Measurements from ENCODE around the gene TRIM34. TPM values are rescaled to one million over a fixed set of nuclear protein-coding genes. Genes with fewer than 3 reads are reported as not detected.
"Not testable (repeated sequence)": the region's sequence is repeated elsewhere in the genome, so short reads cannot be mapped to it uniquely, and the experiment has no call there.

The TRIM34 gene
- polyA plus RNA-seq, 1 donor: 11.7 TPM

- DNase-seq: no peak
Observed at GRCh38 chr11:5620651-5621521, 3.9 kb upstream of the TRIM34 start.

- no peak for DNase-seq
Observed at GRCh38 chr11:5621580-5621979, 3.2 kb upstream of the TRIM34 start.

- DNase-seq: no peak
Observed at GRCh38 chr11:5622802-5623201, 2.0 kb upstream of the TRIM34 start.

- no peak for DNase-seq
Observed at GRCh38 chr11:5625281-5625680, 480 bp downstream of the TRIM34 start.

GRCh38 chr11:5626196-5626595 lies 1.4 kb downstream of the TRIM34 start:
- DNase-seq: no peak

- DNase-seq: no peak
Observed at GRCh38 chr11:5631417-5631816, 6.6 kb downstream of the TRIM34 start.

- no peak for DNase-seq
Observed at GRCh38 chr11:5631969-5632635, 7.3 kb downstream of the TRIM34 start.

GRCh38 chr11:5639953-5640352 lies 15.2 kb downstream of the TRIM34 start:
- no peak for DNase-seq

- no peak for DNase-seq
Observed at GRCh38 chr11:5643585-5643984, 18.8 kb downstream of the TRIM34 start.

GRCh38 chr11:5646139-5646538 lies 21.3 kb downstream of the TRIM34 start:
- DNase-seq: no peak

- no peak for DNase-seq
Observed at GRCh38 chr11:5655474-5655873, 30.7 kb downstream of the TRIM34 start.

GRCh38 chr11:5656956-5657355 lies 32.2 kb downstream of the TRIM34 start:
- not testable (repeated sequence) for DNase-seq

- DNase-seq: no peak
Observed at GRCh38 chr11:5658318-5658717, 33.5 kb downstream of the TRIM34 start.

- DNase-seq: no peak
Observed at GRCh38 chr11:5663511-5663910, 38.7 kb downstream of the TRIM34 start.

GRCh38 chr11:5665051-5665570 lies 40.3 kb downstream of the TRIM34 start:
- DNase-seq: no peak

GRCh38 chr11:5665746-5666401 lies 41.1 kb downstream of the TRIM34 start:
- DNase-seq: no peak

GRCh38 chr11:5666402-5666793 lies 41.6 kb downstream of the TRIM34 start:
- no peak for DNase-seq

- no peak for DNase-seq
Observed at GRCh38 chr11:5671831-5672230, 47.0 kb downstream of the TRIM34 start.

GRCh38 chr11:5674391-5674790 lies 49.6 kb downstream of the TRIM34 start:
- no peak for DNase-seq

GRCh38 chr11:5679811-5680210 lies 55.0 kb downstream of the TRIM34 start:
- DNase-seq: no peak

GRCh38 chr11:5682890-5683441 lies 58.2 kb downstream of the TRIM34 start:
- DNase-seq: not testable (repeated sequence)

GRCh38 chr11:5683620-5684019 lies 58.8 kb downstream of the TRIM34 start:
- not testable (repeated sequence) for DNase-seq
